K562 (cell line): Measurements from ENCODE around the gene RAB31. TPM values are rescaled to one million over a fixed set of nuclear protein-coding genes. Genes with fewer than 3 reads are reported as not detected.

Experiments
- ARNT ChIP-seq, 2 experiments: fragments of 450-650 bp; IDR thresholded peaks; 2 replicates each; pipeline ENCODE4 v1.6.1; 2016; ENCODE audit warnings: mild to moderate bottlenecking in 1 of 2
- BHLHE40 ChIP-seq: IDR thresholded peaks from 2 replicates; pipeline ENCODE4 v1.6.1; 2011; ENCODE audit warnings: low read length, improper control_type of control experiment
- CCNT2 ChIP-seq: IDR thresholded peaks from 2 replicates; pipeline ENCODE4 v1.6.1; 2011; ENCODE audit warnings: borderline replicate concordance, low read depth, mild to moderate bottlenecking, moderate library complexity, mixed read lengths, low read length; ENCODE audit not compliant: insufficient read length; ENCODE audit errors: extremely low read depth
- CEBPB ChIP-seq: fragments of 450-650 bp; IDR thresholded peaks from 2 replicates; pipeline ENCODE4 v1.6.1; 2016; ENCODE audit warnings: missing genetic modification characterization, missing compliant biosample characterization
- ELF1 ChIP-seq: fragments of 200-800 bp; sonication (Bioruptor generic); IDR thresholded peaks from 2 replicates; pipeline ENCODE4 v1.6.1; 2016; ENCODE audit warnings: missing genetic modification characterization, missing compliant biosample characterization
- HDAC3 ChIP-seq: fragments of 450-650 bp; IDR thresholded peaks from 2 replicates; pipeline ENCODE4 v1.6.1; 2018; ENCODE audit warnings: borderline replicate concordance, mild to moderate bottlenecking, moderate library complexity; ENCODE audit not compliant: partially characterized antibody
- KDM5B ChIP-seq: fragments of 200-600 bp; sonication (generic); IDR thresholded peaks from 2 replicates; pipeline ENCODE4 v1.6.1; 2012; ENCODE audit warnings: low read depth, mild to moderate bottlenecking, moderate library complexity, low read length, control low read depth, inconsistent platforms; ENCODE audit not compliant: insufficient replicate concordance
- MEIS2 ChIP-seq: fragments of 450-650 bp; IDR thresholded peaks from 2 replicates; pipeline ENCODE4 v1.6.1; 2014; ENCODE audit warnings: mild to moderate bottlenecking; ENCODE audit not compliant: partially characterized antibody
- MTA3 ChIP-seq: fragments of 450-650 bp; formaldehyde crosslinking; IDR thresholded peaks from 2 replicates; pipeline ENCODE4 v1.6.1; 2017; ENCODE audit warnings: mild to moderate bottlenecking, borderline replicate concordance
- MYC ChIP-seq, 2 experiments: fragments of 250-450 bp in 1 of 2; sonication (Bioruptor Pico) in 1 of 2; IDR thresholded peaks; 2 replicates each; pipeline versions ENCODE4 v1.5.1 to v1.6.1; 2012 to 2021; ENCODE audit warnings: low read depth in 2 of 2, borderline replicate concordance in 1 of 2, improper control_type of control experiment in 1 of 2, low read length in 1 of 2, mild to moderate bottlenecking in 1 of 2, moderate library complexity in 1 of 2
- MYNN ChIP-seq, 2 experiments: sonication (generic); formaldehyde crosslinking in 1 of 2; IDR thresholded peaks; 2 replicates each; pipeline versions ENCODE4 v1.5.0 to v1.6.1; 2016 to 2020; ENCODE audit warnings: antibody characterized with exemption in 1 of 2, missing genetic modification reagents in 1 of 2
- NBN ChIP-seq: fragments of 450-650 bp; IDR thresholded peaks from 2 replicates; pipeline ENCODE4 v1.6.1; 2016; ENCODE audit warnings: low read depth, mild to moderate bottlenecking
- PHB ChIP-seq: fragments of 250-450 bp; sonication (Bioruptor Pico); IDR thresholded peaks from 2 replicates; pipeline ENCODE4 v1.5.0; 2021
- PML ChIP-seq: IDR thresholded peaks from 2 replicates; pipeline ENCODE4 v1.6.1; 2012; ENCODE audit warnings: low read length, inconsistent platforms
- RAD51 ChIP-seq: fragments of 450-650 bp; IDR thresholded peaks from 2 replicates; pipeline ENCODE4 v1.7.1; 2016; ENCODE audit warnings: low read depth, mild to moderate bottlenecking, borderline replicate concordance
- RCOR1 ChIP-seq, 2 experiments: IDR thresholded peaks; 2 replicates each; pipeline ENCODE4 v1.6.1; 2012; ENCODE audit warnings: low read depth in 2 of 2, low read length in 2 of 2, borderline replicate concordance in 1 of 2, improper control_type of control experiment in 1 of 2
- RFX1 ChIP-seq: fragments of 450-650 bp; IDR thresholded peaks from 2 replicates; pipeline ENCODE4 v1.6.1; 2016; ENCODE audit warnings: mild to moderate bottlenecking, moderate library complexity
- SMARCA4 ChIP-seq: fragments of 450-650 bp; IDR thresholded peaks from 2 replicates; pipeline ENCODE4 v1.6.1; 2016
- TCF3 ChIP-seq: sonication (generic); formaldehyde crosslinking; IDR thresholded peaks from 2 replicates; pipeline ENCODE4 v1.4.0; 2020; ENCODE audit warnings: mild to moderate bottlenecking, missing genetic modification reagents
- ZNF239 ChIP-seq: fragments of 250-450 bp; sonication (Bioruptor Pico); IDR thresholded peaks from 2 replicates; pipeline ENCODE4 v1.4.0; 2020; ENCODE audit warnings: mild to moderate bottlenecking
- polyA plus RNA-seq, 8 experiments: library from polyadenylated mRNA; depleted of rRNA in 4 of 8; stranded (reverse) in 5 of 8; unstranded in 3 of 8; fragments of >200 nt; fragmentation: Nextera tagmentation in 2 of 8; fragmentation: Illumina TruSeq in 1 of 8; extraction: Ambion mirVana in 2 of 8; extraction: Trizol in 1 of 8; gene quantifications; 2 replicates each; pipeline versions ENCODE4 v1.2.1 to v1.2.3, GENCODE V29; 2011 to 2014; ENCODE audit warnings: inconsistent platforms in 1 of 8, missing spikeins in 1 of 8
- total RNA-seq, 7 experiments: library from RNA; depleted of rRNA in 6 of 7; stranded (reverse); fragments of >200 nt in 6 of 7; fragmentation: Illumina TruSeq in 2 of 7; extraction: Trizol in 2 of 7; gene quantifications; 2 replicates each; pipeline versions ENCODE4 v1.2.1 to v1.2.3, GENCODE V29; 2011 to 2021; ENCODE audit warnings: low replicate concordance in 1 of 7
- TF ChIP-seq, protein P1 (sequence below), 2 experiments: fragments of 450-650 bp in 1 of 2; sonication (generic) in 1 of 2; formaldehyde crosslinking in 1 of 2; IDR thresholded peaks in 1 of 2; conservative IDR thresholded peaks in 1 of 2; 2 replicates each; pipeline versions ENCODE4 v1.6.1 to v1.8.1; 2016 to 2023; ENCODE audit warnings: mild to moderate bottlenecking in 2 of 2, moderate library complexity in 2 of 2, inconsistent platforms in 1 of 2, missing genetic modification reagents in 1 of 2
- TF ChIP-seq, protein P2 (sequence below): fragments of 250-450 bp; sonication (Bioruptor Pico); IDR thresholded peaks from 2 replicates; pipeline ENCODE4 v1.4.0; 2020; ENCODE audit warnings: borderline replicate concordance
- TF ChIP-seq, protein P3 (sequence below): IDR thresholded peaks from 2 replicates; pipeline ENCODE4 v1.6.1; 2012; ENCODE audit warnings: low read depth, low read length, improper control_type of control experiment, borderline replicate concordance

RAB31 gene
- total and polyA plus RNA-seq, 9 of the 15 experiments (the other 6 are each of a cell fraction or from before 2014, with no cell fraction given) = 20.7 to 70.4 (median 41.3) TPM

DNA sequence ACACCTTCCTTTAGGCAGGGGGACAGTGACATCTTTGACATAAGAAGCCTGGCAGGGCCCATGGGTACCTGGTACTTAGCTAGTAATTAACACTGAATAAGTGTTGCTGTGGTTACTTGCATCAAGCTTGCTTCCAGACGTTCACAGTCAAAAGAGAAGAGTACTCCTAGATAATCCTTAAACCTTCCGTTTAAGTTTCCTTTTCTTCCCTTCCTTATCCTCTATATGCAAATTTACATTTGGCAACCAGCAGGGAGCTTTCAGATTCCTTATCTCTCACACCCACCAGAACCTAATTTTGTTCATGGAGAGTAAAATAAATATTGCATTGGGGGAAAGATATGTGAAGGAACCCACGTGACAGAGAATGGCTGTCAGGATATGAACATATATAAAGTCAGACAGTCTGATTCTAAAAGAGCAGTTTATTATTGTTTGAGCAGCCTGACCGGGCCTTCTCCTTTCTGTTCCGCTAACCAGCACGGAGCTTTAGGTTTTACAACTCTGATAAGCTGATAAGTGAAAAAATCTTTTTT, 7.8 kb upstream of the RAB31 start (continued):
- TF ChIP-seq, protein P1, sequence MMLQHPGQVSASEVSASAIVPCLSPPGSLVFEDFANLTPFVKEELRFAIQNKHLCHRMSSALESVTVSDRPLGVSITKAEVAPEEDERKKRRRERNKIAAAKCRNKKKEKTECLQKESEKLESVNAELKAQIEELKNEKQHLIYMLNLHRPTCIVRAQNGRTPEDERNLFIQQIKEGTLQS (IDR thresholded peaks at IDR 0.05) = peak; percentile 35; the same call in 1 of the 2 replicates
- TF ChIP-seq, protein P1 (CRISPR knock-in tag; conservative IDR thresholded peaks at IDR 0.05) = no peak
- TF ChIP-seq RFX1 (peak; percentile 64), KDM5B (no peak), ELF1 (tag) (0 out of 2 replicates have a peak, but pooled peaks have one; percentile 29), NBN (peak; percentile 49; the same call in 1 of the 2 replicates), PML (0 out of 2 replicates have a peak, but pooled peaks have one; percentile 11), SMARCA4 (peak; percentile 73; the same call in 1 of the 2 replicates), MYC (IDR thresholded peaks at IDR 0.05; ENCODE audit: low read depth, low read length) (peak; percentile 32; the same call in 1 of the 2 replicates), MYC (CRISPR knock-in tag; IDR thresholded peaks at IDR 0.05; ENCODE audit: borderline replicate concordance, low read depth) (no peak), MYNN (IDR thresholded peaks at IDR 0.05) (no peak), MYNN (CRISPR knock-in tag; IDR thresholded peaks at IDR 0.05) (no peak), MTA3 (0 out of 2 replicates have a peak, but pooled peaks have one; percentile 39), CCNT2 (peak; percentile 13), TCF3 (peak; percentile 69; the same call in 1 of the 2 replicates), PHB (no peak), MEIS2 (peak; percentile 67), CEBPB (tag) (peak; percentile 56), RCOR1 (IDR thresholded peaks at IDR 0.05; ENCODE audit: borderline replicate concordance in 1 of 2, low read depth in 2 of 2, low read length in 2 of 2) (peak in 1 of 2 experiments; percentile 46; a peak in 2 of 4 replicates), ZNF239 (CRISPR knock-in tag) (peak; percentile 6; the same call in 1 of the 2 replicates), ARNT (IDR thresholded peaks at IDR 0.05) (no peak), RAD51 (peak; percentile 85), HDAC3 (peak; percentile 38), BHLHE40 (peak; percentile 53)
- TF ChIP-seq, protein P2, sequence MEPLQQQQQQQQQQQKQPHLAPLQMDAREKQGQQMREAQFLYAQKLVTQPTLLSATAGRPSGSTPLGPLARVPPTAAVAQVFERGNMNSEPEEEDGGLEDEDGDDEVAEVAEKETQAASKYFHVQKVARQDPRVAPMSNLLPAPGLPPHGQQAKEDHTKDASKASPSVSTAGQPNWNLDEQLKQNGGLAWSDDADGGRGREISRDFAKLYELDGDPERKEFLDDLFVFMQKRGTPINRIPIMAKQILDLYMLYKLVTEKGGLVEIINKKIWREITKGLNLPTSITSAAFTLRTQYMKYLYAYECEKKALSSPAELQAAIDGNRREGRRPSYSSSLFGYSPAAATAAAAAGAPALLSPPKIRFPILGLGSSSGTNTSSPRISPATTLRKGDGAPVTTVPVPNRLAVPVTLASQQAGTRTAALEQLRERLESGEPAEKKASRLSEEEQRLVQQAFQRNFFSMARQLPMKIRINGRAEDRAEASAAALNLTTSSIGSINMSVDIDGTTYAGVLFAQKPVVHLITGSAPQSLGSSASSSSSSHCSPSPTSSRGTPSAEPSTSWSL (CRISPR knock-in tag) = no peak
- TF ChIP-seq, protein P3, sequence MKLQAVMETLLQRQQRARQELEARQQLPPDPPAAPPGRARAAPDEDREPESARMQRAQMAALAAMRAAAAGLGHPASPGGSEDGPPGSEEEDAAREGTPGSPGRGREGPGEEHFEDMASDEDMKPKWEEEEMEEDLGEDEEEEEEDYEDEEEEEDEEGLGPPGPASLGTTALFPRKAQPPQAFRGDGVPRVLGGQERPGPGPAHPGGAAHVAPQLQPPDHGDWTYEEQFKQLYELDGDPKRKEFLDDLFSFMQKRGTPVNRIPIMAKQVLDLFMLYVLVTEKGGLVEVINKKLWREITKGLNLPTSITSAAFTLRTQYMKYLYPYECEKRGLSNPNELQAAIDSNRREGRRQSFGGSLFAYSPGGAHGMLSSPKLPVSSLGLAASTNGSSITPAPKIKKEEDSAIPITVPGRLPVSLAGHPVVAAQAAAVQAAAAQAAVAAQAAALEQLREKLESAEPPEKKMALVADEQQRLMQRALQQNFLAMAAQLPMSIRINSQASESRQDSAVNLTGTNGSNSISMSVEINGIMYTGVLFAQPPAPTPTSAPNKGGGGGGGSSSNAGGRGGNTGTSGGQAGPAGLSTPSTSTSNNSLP = peak; percentile 65; the same call in 1 of the 2 replicates
